K562 (cell line): ENCODE data around the gene MAP3K14. TPM values are rescaled to one million over a fixed set of nuclear protein-coding genes. Genes with fewer than 3 reads are reported as not detected.

ENCODE experiments used
- polyA plus RNA-seq, 8 experiments: library from polyadenylated mRNA; depleted of rRNA in 4 of 8; stranded (reverse) in 5 of 8; unstranded in 3 of 8; fragments of >200 nt; fragmentation: Nextera tagmentation in 2 of 8; fragmentation: Illumina TruSeq in 1 of 8; extraction: Ambion mirVana in 2 of 8; extraction: Trizol in 1 of 8; gene quantifications; 2 replicates each; pipeline versions ENCODE4 v1.2.1 to v1.2.3, GENCODE V29; 2011 to 2014; ENCODE audit warnings: inconsistent platforms in 1 of 8, missing spikeins in 1 of 8
- total RNA-seq, 7 experiments: library from RNA; depleted of rRNA in 6 of 7; stranded (reverse); fragments of >200 nt in 6 of 7; fragmentation: Illumina TruSeq in 2 of 7; extraction: Trizol in 2 of 7; gene quantifications; 2 replicates each; pipeline versions ENCODE4 v1.2.1 to v1.2.3, GENCODE V29; 2011 to 2021; ENCODE audit warnings: low replicate concordance in 1 of 7
- TF ChIP-seq, protein P1 (sequence below), 2 experiments: fragments of 450-650 bp; IDR thresholded peaks; 2 replicates each; pipeline ENCODE4 v1.6.1; 2016; ENCODE audit warnings: mild to moderate bottlenecking in 2 of 2, borderline replicate concordance in 1 of 2, low read depth in 1 of 2, moderate library complexity in 1 of 2

MAP3K14 gene
- total and polyA plus RNA-seq, 9 of the 15 experiments (the other 6 are each of a cell fraction or from before 2014, with no cell fraction given), result 0.45 to 8.7 (median 3.2) TPM

DNA sequence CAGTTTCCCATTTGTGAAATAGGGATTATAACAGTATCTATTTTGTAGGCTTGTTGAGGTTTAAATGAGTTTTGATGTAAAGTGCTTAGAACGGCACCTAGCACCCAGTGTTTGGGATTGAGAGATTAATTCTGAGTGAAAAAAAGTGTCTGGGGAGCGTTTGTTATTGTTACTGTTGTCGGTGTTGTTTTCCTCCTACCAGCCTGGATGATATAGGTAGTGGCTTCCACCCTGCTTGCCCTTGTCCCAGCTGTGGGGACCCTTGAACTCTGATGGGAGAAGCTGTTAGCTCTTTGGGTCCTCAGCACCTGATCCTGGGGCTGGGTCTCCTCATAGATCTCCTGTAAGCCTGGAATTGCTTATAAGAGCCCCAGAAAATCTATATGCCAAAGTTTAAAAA lies 90.2 kb downstream of the MAP3K14 start (continued):
- TF ChIP-seq, protein P1, sequence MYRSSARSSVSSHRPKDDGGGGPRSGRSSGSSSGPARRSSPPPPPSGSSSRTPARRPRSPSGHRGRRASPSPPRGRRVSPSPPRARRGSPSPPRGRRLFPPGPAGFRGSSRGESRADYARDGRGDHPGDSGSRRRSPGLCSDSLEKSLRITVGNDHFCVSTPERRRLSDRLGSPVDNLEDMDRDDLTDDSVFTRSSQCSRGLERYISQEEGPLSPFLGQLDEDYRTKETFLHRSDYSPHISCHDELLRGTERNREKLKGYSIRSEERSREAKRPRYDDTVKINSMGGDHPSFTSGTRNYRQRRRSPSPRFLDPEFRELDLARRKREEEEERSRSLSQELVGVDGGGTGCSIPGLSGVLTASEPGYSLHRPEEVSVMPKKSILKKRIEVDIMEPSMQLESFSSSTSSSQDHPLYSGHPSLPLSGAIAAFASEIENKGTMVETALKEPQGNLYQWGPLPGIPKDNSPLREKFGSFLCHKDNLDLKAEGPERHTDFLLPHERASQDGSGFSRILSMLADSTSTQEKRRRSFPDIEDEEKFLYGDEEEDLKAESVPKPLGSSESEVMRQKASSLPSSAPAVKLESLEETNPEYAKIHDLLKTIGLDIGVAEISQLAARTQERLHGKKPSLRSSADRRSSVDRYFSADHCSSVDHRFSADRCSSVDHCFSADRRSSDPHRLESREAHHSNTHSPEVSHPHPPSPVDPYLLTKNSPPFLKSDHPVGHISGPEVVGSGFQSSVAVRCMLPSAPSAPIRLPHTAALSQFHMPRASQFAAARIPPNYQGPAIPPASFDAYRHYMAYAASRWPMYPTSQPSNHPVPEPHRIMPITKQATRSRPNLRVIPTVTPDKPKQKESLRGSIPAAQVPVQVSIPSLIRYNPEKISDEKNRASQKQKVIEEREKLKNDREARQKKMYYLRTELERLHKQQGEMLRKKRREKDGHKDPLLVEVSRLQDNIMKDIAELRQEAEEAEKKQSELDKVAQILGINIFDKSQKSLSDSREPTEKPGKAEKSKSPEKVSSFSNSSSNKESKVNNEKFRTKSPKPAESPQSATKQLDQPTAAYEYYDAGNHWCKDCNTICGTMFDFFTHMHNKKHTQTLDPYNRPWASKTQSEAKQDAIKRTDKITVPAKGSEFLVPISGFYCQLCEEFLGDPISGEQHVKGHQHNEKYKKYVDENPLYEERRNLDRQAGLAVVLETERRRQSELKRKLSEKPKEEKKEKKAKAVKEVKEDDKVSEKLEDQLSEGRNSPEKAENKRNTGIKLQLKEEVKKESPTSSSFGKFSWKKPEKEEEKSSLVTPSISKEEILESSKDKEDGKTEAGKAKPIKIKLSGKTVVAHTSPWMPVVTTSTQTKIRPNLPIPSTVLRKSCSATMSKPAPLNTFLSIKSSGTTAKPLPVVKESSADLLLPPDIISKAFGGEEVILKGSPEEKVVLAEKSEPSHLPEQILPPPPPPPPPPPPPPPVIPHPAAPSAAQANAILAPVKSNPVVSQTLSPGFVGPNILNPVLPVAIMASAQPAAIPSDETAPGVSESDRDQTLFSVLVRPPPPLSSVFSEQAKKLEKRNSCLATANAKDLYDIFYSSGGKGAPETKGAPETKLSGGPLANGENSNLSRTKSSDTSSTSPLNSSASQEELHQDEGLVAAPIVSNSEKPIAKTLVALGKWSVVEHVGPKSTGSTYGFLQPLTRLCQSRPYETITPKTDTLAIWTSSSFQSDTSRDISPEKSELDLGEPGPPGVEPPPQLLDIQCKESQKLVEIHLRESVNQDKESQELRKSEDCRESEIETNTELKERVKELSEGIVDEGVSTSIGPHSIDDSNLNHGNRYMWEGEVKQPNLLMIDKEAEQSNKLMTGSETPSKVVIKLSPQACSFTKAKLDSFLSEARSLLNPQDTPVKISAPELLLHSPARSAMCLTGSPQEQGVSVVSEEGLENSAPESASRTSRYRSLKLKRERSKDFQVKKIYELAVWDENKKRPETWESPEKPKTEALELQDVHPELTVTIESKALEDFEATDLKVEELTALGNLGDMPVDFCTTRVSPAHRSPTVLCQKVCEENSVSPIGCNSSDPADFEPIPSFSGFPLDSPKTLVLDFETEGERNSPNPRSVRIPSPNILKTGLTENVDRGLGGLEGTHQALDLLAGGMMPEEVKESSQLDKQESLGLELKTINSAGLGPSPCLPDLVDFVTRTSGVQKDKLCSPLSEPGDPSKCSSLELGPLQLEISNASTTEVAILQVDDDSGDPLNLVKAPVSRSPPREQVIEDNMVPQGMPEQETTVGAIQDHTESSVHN (IDR thresholded peaks at IDR 0.05; ENCODE audit: borderline replicate concordance in 1 of 2, low read depth in 1 of 2), result no peak
- TF ChIP-seq, all 486 proteins: peak for 3
